HepG2 (cell line): ENCODE measurements around the gene ZNF780B. TPM values are rescaled to one million over a fixed set of nuclear protein-coding genes. Genes with fewer than 3 reads are reported as not detected.

Experiments used
- ELF1 ChIP-seq: sonication (generic); formaldehyde crosslinking; IDR thresholded peaks from 2 replicates; pipeline ENCODE4 v1.4.0; 2020; ENCODE audit warnings: missing genetic modification reagents
- GATAD1 ChIP-seq: IDR thresholded peaks from 2 replicates; pipeline ENCODE4 v1.6.1; 2016; ENCODE audit warnings: missing genetic modification reagents, missing compliant biosample characterization
- HBP1 ChIP-seq: IDR thresholded peaks from 2 replicates; pipeline ENCODE4 v1.6.1; 2016; ENCODE audit warnings: low read depth, control low read depth
- IRF2 ChIP-seq: IDR thresholded peaks from 2 replicates; pipeline ENCODE4 v1.6.1; 2018; ENCODE audit warnings: missing genetic modification reagents, missing compliant biosample characterization
- ISL2 ChIP-seq: sonication (generic); formaldehyde crosslinking; IDR thresholded peaks from 2 replicates; pipeline ENCODE4 v1.5.0; 2020; ENCODE audit warnings: missing genetic modification reagents
- JUNB ChIP-seq: sonication (generic); formaldehyde crosslinking; IDR thresholded peaks from 2 replicates; pipeline ENCODE4 v1.8.0; 2022; ENCODE audit warnings: missing genetic modification reagents, mild to moderate bottlenecking, borderline replicate concordance
- MAFK ChIP-seq, 2 experiments: IDR thresholded peaks in 1 of 2; conservative IDR thresholded peaks in 1 of 2; 2 replicates each; pipeline ENCODE4 v1.6.1; 2011; ENCODE audit warnings: improper control_type of control experiment in 2 of 2, low read length in 2 of 2
- MZF1 ChIP-seq: sonication (generic); formaldehyde crosslinking; IDR thresholded peaks from 2 replicates; pipeline ENCODE4 v1.8.1; 2023; ENCODE audit warnings: mild to moderate bottlenecking, missing genetic modification reagents, borderline replicate concordance
- NFIC ChIP-seq: IDR thresholded peaks from 2 replicates; pipeline ENCODE4 v1.6.1; 2012; ENCODE audit warnings: mild to moderate bottlenecking, low read length, inconsistent platforms
- NFRKB ChIP-seq: fragments of 450-650 bp; IDR thresholded peaks from 2 replicates; pipeline ENCODE4 v1.6.1; 2017
- RBM39 ChIP-seq: fragments of 200-400 bp; formaldehyde crosslinking; IDR thresholded peaks from one replicate; pipeline ENCODE4 v1.6.1; 2018; ENCODE audit warnings: antibody characterized with exemption, mild to moderate bottlenecking, low read depth, low read length; ENCODE audit not compliant: poor library complexity, severe bottlenecking
- RXRA ChIP-seq: sonication (generic); formaldehyde crosslinking; IDR thresholded peaks from 2 replicates; pipeline ENCODE4 v1.5.1; 2020; ENCODE audit warnings: missing genetic modification reagents
- SPEN ChIP-seq: sonication (generic); formaldehyde crosslinking; IDR thresholded peaks from 2 replicates; pipeline ENCODE4 v1.5.1; 2020; ENCODE audit warnings: low read depth, mild to moderate bottlenecking, missing genetic modification reagents
- STAT5B ChIP-seq: sonication (generic); formaldehyde crosslinking; IDR thresholded peaks from 2 replicates; pipeline ENCODE4 v1.4.0; 2020; ENCODE audit warnings: missing genetic modification reagents
- TFDP1 ChIP-seq: IDR thresholded peaks from 2 replicates; pipeline ENCODE4 v1.6.1; 2016; ENCODE audit warnings: missing compliant biosample characterization, missing genetic modification reagents, borderline replicate concordance
- ZNF256 ChIP-seq: sonication (generic); formaldehyde crosslinking; conservative IDR thresholded peaks from 2 replicates; pipeline ENCODE4 v1.4.0; 2020; ENCODE audit warnings: missing genetic modification reagents
- ZNF512 ChIP-seq: sonication (generic); formaldehyde crosslinking; IDR thresholded peaks from 2 replicates; pipeline ENCODE4 v1.4.0; 2020; ENCODE audit warnings: mild to moderate bottlenecking, missing genetic modification reagents
- ZNF513 ChIP-seq: sonication (generic); formaldehyde crosslinking; conservative IDR thresholded peaks from 2 replicates; pipeline ENCODE4 v1.5.0; 2020; ENCODE audit warnings: missing genetic modification reagents
- ZNF674 ChIP-seq: sonication (generic); formaldehyde crosslinking; IDR thresholded peaks from 2 replicates; pipeline ENCODE4 v1.5.0; 2020; ENCODE audit warnings: low read depth, mild to moderate bottlenecking, missing genetic modification reagents
- ZNF691 ChIP-seq: sonication (generic); formaldehyde crosslinking; IDR thresholded peaks from 2 replicates; pipeline ENCODE4 v1.4.0; 2020; ENCODE audit warnings: missing genetic modification reagents, low read depth, mild to moderate bottlenecking, borderline replicate concordance
- ZNF709 ChIP-seq: sonication (generic); formaldehyde crosslinking; IDR thresholded peaks from 2 replicates; pipeline ENCODE4 v1.5.0; 2020; ENCODE audit warnings: mild to moderate bottlenecking, missing genetic modification reagents
- polyA plus RNA-seq, 8 experiments: library from polyadenylated mRNA; depleted of rRNA in 3 of 8; stranded (reverse) in 7 of 8; unstranded in 1 of 8; fragments of >200 nt; fragmentation: Illumina TruSeq in 4 of 8; extraction: Trizol in 4 of 8; gene quantifications; 2 replicates each; pipeline versions ENCODE4 v1.2.1 to v1.2.3, GENCODE V29; 2011 to 2016; ENCODE audit warnings: low read depth in 4 of 8, missing spikeins in 1 of 8, mixed read lengths in 1 of 8; ENCODE audit not compliant: insufficient read depth in 1 of 8
- total RNA-seq, 5 experiments: library from RNA; depleted of rRNA; stranded (reverse); fragments of >200 nt; fragmentation: Illumina TruSeq; extraction: Trizol; gene quantifications; 2 replicates each; pipeline ENCODE4 v1.2.3, GENCODE V29; 2016; ENCODE audit warnings: low read depth in 1 of 5

Gene ZNF780B
- total and polyA plus RNA-seq, 2 of the 13 experiments (the other 11 are each of a cell fraction or from before 2014, with no cell fraction given) = 6.6 to 21.9 TPM

- 0 out of 2 replicates have a peak, but pooled peaks have one; percentile 38 for TF ChIP-seq TFDP1 (CRISPR knock-in tag)
- TF ChIP-seq ZNF512 (CRISPR knock-in tag) = no peak
- peak; percentile 80; the same call in 1 of the 2 replicates for TF ChIP-seq SPEN (CRISPR knock-in tag)
- no peak for TF ChIP-seq NFIC
- TF ChIP-seq ZNF513 (CRISPR knock-in tag) = no peak
- TF ChIP-seq MAFK (conservative IDR thresholded peaks at IDR 0.05 in 1 of 2, IDR thresholded peaks at IDR 0.05 in 1 of 2; ENCODE audit: low read length in 2 of 2) = no peak
- no peak for TF ChIP-seq JUNB
- TF ChIP-seq ZNF674 = no peak
- TF ChIP-seq ZNF709 (CRISPR knock-in tag) = peak; percentile 87
- TF ChIP-seq RXRA (CRISPR knock-in tag) = peak; percentile 93
- 0 out of 2 replicates have a peak, but pooled peaks have one; percentile 11 for TF ChIP-seq ZNF256
- TF ChIP-seq MZF1 (CRISPR knock-in tag) = 0 out of 2 replicates have a peak, but pooled peaks have one; percentile 50
- peak; percentile 83; the same call in 1 of the 2 replicates for TF ChIP-seq ZNF691 (CRISPR knock-in tag)
- peak; percentile 75 for TF ChIP-seq ELF1 (CRISPR knock-in tag)
- TF ChIP-seq IRF2 = peak; percentile 73
- TF ChIP-seq HBP1 (CRISPR knock-in tag) = 0 out of 2 replicates have a peak, but pooled peaks have one; percentile 53
- no peak for TF ChIP-seq ISL2 (CRISPR knock-in tag)
- no peak for TF ChIP-seq STAT5B (CRISPR knock-in tag)
- TF ChIP-seq NFRKB = no peak
- TF ChIP-seq RBM39 = peak; percentile 43
- peak; percentile 86 for TF ChIP-seq GATAD1 (CRISPR knock-in tag)
These were observed at the start of gene ZNF780B (continued) for GRCh38 chr19:40055832-40056504.
